H1 (cell line): ENCODE data around the gene MEF2D. TPM values are rescaled to one million over a fixed set of nuclear protein-coding genes. Genes with fewer than 3 reads are reported as not detected.

ENCODE experiments used
- CTCF ChIA-PET: fragments of 300-600 bp; sonication (Branson Sonifier 250); formaldehyde crosslinking; loops from one replicate; lab custom pipeline; 2021; ENCODE audit not compliant: partially characterized antibody; lab: Charles Lee
- POLR2A ChIA-PET: fragments of 300-600 bp; sonication (Branson Sonifier 250); formaldehyde crosslinking; loops from one replicate; lab custom pipeline; 2021; ENCODE audit warnings: inconsistent platforms; ENCODE audit not compliant: partially characterized antibody; lab: Charles Lee
- DNase-seq, 2 experiments: peaks; one replicate each; pipeline versions ENCODE4 v3.0.0 to v3.0.0-alpha.2; 2010 to 2022; ENCODE audit warnings: low spot score in 2 of 2, low read depth in 1 of 2, mixed read lengths in 1 of 2
- FAIRE-seq: peaks from 2 replicates; lab custom pipeline; 2011; peaks lifted over from hg19 to GRCh38; lab: Jason Lieb, UNC
- H2AFZ ChIP-seq: 2 replicates; pipeline ENCODE4 v1.8.1; 2012; ENCODE audit warnings: low read length, inconsistent platforms
- H2AK5ac ChIP-seq: 2 replicates; pipeline ENCODE4 v1.6.1; 2013; ENCODE audit warnings: low read depth, low read length
- H2BK120ac ChIP-seq: replicated peaks from 2 replicates; pipeline ENCODE3; 2013; ENCODE audit warnings: low read depth, low read length, inconsistent platforms
- H2BK12ac ChIP-seq: 2 replicates; pipeline ENCODE4 v1.6.1; 2013; ENCODE audit warnings: low read depth, low read length
- H2BK15ac ChIP-seq: 2 replicates; pipeline ENCODE4 v1.6.1; 2013; ENCODE audit warnings: low read length
- H2BK20ac ChIP-seq: 2 replicates; pipeline ENCODE4 v1.6.1; 2013; ENCODE audit warnings: low read length
- H2BK5ac ChIP-seq: 2 replicates; pipeline ENCODE4 v1.6.1; 2013; ENCODE audit warnings: low read depth, low read length
- H3K14ac ChIP-seq: 2 replicates; pipeline ENCODE4 v1.6.1; 2013; ENCODE audit warnings: inconsistent platforms; ENCODE audit not compliant: insufficient read length
- H3K18ac ChIP-seq: 2 replicates; pipeline ENCODE4 v1.6.1; 2013; ENCODE audit warnings: low read length; ENCODE audit errors: extremely low read depth
- H3K23ac ChIP-seq: 2 replicates; pipeline ENCODE4 v1.6.1; 2013; ENCODE audit warnings: inconsistent platforms; ENCODE audit not compliant: insufficient read length
- H3K23me2 ChIP-seq: 2 replicates; pipeline ENCODE4 v1.6.1; 2013; ENCODE audit warnings: low read depth, low read length
- H3K27ac ChIP-seq: 2 replicates; pipeline ENCODE4 v1.6.1; 2011; ENCODE audit warnings: low read depth, low read length, inconsistent platforms
- H3K27me3 ChIP-seq, 4 experiments: replicated peaks in 1 of 4; 1 replicate in 1 of 4; 2 replicates in 3 of 4; pipeline versions ENCODE4 v1.6.1 to v1.8.1; 2011 to 2013; ENCODE audit warnings: low read length in 3 of 4, mild to moderate bottlenecking in 3 of 4, inconsistent platforms in 2 of 4, mixed read lengths in 2 of 4, moderate library complexity in 1 of 4; ENCODE audit not compliant: control insufficient read depth in 3 of 4, insufficient read depth in 3 of 4; ENCODE audit errors: extremely low read depth in 1 of 4
- H3K36me3 ChIP-seq, 4 experiments: 2 replicates each; pipeline versions ENCODE4 v1.6.1 to v1.8.1; 2011 to 2013; ENCODE audit warnings: mild to moderate bottlenecking in 4 of 4, low read length in 3 of 4, moderate library complexity in 2 of 4, control low read depth in 1 of 4, inconsistent platforms in 1 of 4; ENCODE audit not compliant: insufficient read depth in 4 of 4, control insufficient read depth in 2 of 4
- H3K4ac ChIP-seq: replicated peaks from 2 replicates; pipeline ENCODE3; 2013; ENCODE audit warnings: low read length, low read depth, mixed read lengths, inconsistent platforms; ENCODE audit not compliant: insufficient read length
- H3K4me1 ChIP-seq, 4 experiments: replicated peaks in 1 of 4; 1 replicate in 1 of 4; 2 replicates in 3 of 4; pipeline versions ENCODE4 v1.6.1 to v1.8.1; 2011 to 2013; ENCODE audit warnings: low read length in 3 of 4, inconsistent platforms in 2 of 4, mixed read lengths in 1 of 4; ENCODE audit not compliant: insufficient read depth in 4 of 4, control insufficient read depth in 3 of 4
- H3K4me2 ChIP-seq, 2 experiments: 2 replicates each; pipeline versions ENCODE4 v1.6.1 to v1.8.1; 2011 to 2013; ENCODE audit warnings: low read depth in 2 of 2, low read length in 2 of 2, control low read depth in 1 of 2, inconsistent platforms in 1 of 2, mild to moderate bottlenecking in 1 of 2; ENCODE audit not compliant: insufficient read depth in 1 of 2
- H3K4me3 ChIP-seq, 4 experiments: fragments of 200-600, 300-600 bp in 1 of 4; sonication (generic), shearing (Covaris generic), sonication (Bioruptor Twin) in 1 of 4; 2 replicates each; pipeline versions ENCODE4 v1.5.1 to v1.8.1; 2011 to 2016; ENCODE audit warnings: low read length in 4 of 4, low read depth in 3 of 4, control low read depth in 2 of 4, inconsistent platforms in 2 of 4, mild to moderate bottlenecking in 2 of 4, mixed read lengths in 1 of 4, moderate library complexity in 1 of 4; ENCODE audit not compliant: insufficient read depth in 2 of 4; ENCODE audit errors: extremely low read depth in 1 of 4
- H3K56ac ChIP-seq: replicated peaks from 2 replicates; pipeline ENCODE3; 2013; ENCODE audit warnings: low read depth, mild to moderate bottlenecking, mixed read lengths, low read length, inconsistent platforms; ENCODE audit not compliant: insufficient read length
- H3K79me1 ChIP-seq: 2 replicates; pipeline ENCODE4 v1.6.1; 2013; ENCODE audit warnings: low read depth, low read length, control low read depth
- H3K79me2 ChIP-seq, 2 experiments: 2 replicates each; pipeline versions ENCODE4 v1.6.1 to v1.8.1; 2012 to 2013; ENCODE audit warnings: low read length in 2 of 2, mild to moderate bottlenecking in 2 of 2, inconsistent platforms in 1 of 2; ENCODE audit not compliant: insufficient read depth in 2 of 2, control insufficient read depth in 1 of 2
- H3K9ac ChIP-seq, 4 experiments: replicated peaks in 1 of 4; 1 replicate in 1 of 4; 2 replicates in 3 of 4; pipeline versions ENCODE4 v1.6.1 to v1.8.1; 2011 to 2013; ENCODE audit warnings: low read depth in 3 of 4, low read length in 3 of 4, control low read depth in 2 of 4, mild to moderate bottlenecking in 2 of 4, moderate library complexity in 2 of 4, inconsistent platforms in 1 of 4; ENCODE audit errors: extremely low read depth in 1 of 4
- H3K9me3 ChIP-seq, 2 experiments: 2 replicates each; pipeline versions ENCODE4 v1.6.1 to v1.8.1; 2012 to 2013; ENCODE audit warnings: mild to moderate bottlenecking in 2 of 2, moderate library complexity in 2 of 2, control low read depth in 1 of 2, inconsistent platforms in 1 of 2, low read depth in 1 of 2, low read length in 1 of 2, mixed read lengths in 1 of 2; ENCODE audit not compliant: insufficient read depth in 2 of 2
- H4K20me1 ChIP-seq, 2 experiments: replicated peaks in 1 of 2; 2 replicates each; pipeline versions ENCODE3 to v1.8.1; 2011 to 2013; ENCODE audit warnings: inconsistent platforms in 2 of 2, low read length in 2 of 2, mild to moderate bottlenecking in 1 of 2; ENCODE audit not compliant: insufficient read depth in 2 of 2, control insufficient read depth in 1 of 2
- H4K5ac ChIP-seq: 2 replicates; pipeline ENCODE4 v1.6.1; 2013; ENCODE audit warnings: low read length, low read depth, mixed read lengths, inconsistent platforms; ENCODE audit not compliant: insufficient read length
- H4K8ac ChIP-seq: 2 replicates; pipeline ENCODE4 v1.8.0; 2013; ENCODE audit warnings: mild to moderate bottlenecking, moderate library complexity, low read length, inconsistent platforms; ENCODE audit not compliant: insufficient read depth; ENCODE audit errors: extremely low read depth
- H4K91ac ChIP-seq: replicated peaks from 2 replicates; pipeline ENCODE3; 2013; ENCODE audit warnings: low read length, mixed read lengths, inconsistent platforms; ENCODE audit not compliant: insufficient read length
- TAF7 ChIP-seq: optimal IDR thresholded peaks from 2 replicates; pipeline ENCODE3; 2011; ENCODE audit warnings: low read depth, mild to moderate bottlenecking, inconsistent platforms, low read length, moderate library complexity, borderline replicate concordance
- TCF12 ChIP-seq: IDR thresholded peaks from 2 replicates; pipeline ENCODE4 v1.6.1; 2011; ENCODE audit warnings: low read depth, mild to moderate bottlenecking, low read length
- WGBS, 2 experiments: shearing (Covaris generic) in 1 of 2; methylation state at CpG; one replicate each; pipeline versions ENCODE4 v1.1.6 to v1.1.7; 2013 to 2015; ENCODE audit warnings: low lambda C conversion rate in 2 of 2, mixed read lengths in 2 of 2, inconsistent platforms in 1 of 2, low coverage in 1 of 2, missing lambda C conversion rate in 1 of 2; ENCODE audit not compliant: insufficient replicate concordance in 2 of 2, insufficient coverage in 1 of 2, insufficient read length in 1 of 2; ENCODE audit errors: extremely low coverage in 1 of 2, missing lambda C conversion rate in 1 of 2; 5-methylcytosine and 5-hydroxymethylcytosine counted together
- polyA plus RNA-seq, 7 experiments: library from polyadenylated mRNA; depleted of rRNA in 3 of 7; stranded (reverse) in 5 of 7; unstranded in 2 of 7; fragments of >200 nt in 5 of 7; fragments of 200-250 nt in 2 of 7; gene quantifications; 1 replicate in 5 of 7; 2 replicates in 1 of 7; 4 replicates in 1 of 7; pipeline versions ENCODE4 v1.2.1 to v1.2.3, GENCODE V29; 2011 to 2013; ENCODE audit warnings: missing spikeins in 2 of 7, mixed read lengths in 2 of 7
- total RNA-seq: library from RNA; stranded (reverse); fragmentation: NEBNext Ultra II Directional; extraction: Animal tissue kit (Norgen Biotek cat#: 25700); gene quantifications from 2 replicates; pipeline ENCODE4 v1.2.1, GENCODE V29; 2021

The MEF2D gene
- total and polyA plus RNA-seq, 2 of the 8 experiments (the other 6 are each of a cell fraction or from before 2014, with no cell fraction given): 17.3 to 20.3 TPM

DNA sequence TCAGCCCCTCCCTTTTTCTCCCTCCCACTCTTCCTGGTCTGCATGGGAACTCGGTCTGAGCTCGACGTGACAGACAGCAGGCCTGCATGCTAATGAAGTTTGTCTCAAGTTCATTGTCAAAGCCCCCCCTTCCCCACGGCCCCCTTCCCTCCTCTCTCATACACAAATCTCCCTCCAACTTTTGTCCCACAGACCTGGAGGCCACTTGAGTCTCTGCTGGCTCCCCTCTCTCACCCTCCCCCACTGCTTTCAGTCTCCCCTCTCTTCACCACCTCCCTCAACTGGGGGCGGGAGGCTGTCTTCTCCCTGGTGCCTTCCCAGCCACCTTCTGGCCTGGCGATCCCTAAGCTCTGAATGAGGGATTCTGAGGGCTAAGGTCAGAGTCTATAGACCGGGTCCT is 70.3 kb downstream of the MEF2D start:
- peak overlapping the region; percentile 67 to 72 for H3K4me2 ChIP-seq
- FAIRE-seq: no peak

More for the DNA sequence above, 70.3 kb downstream of the MEF2D start:
- H3K23me2 ChIP-seq: peaks cover 5% of the 10 kb centered on the region; the same call in 1 of the 2 replicates
- peaks cover 2 to 14% of the 10 kb centered on the region in 2 experiments for H4K20me1 ChIP-seq
- H3K27ac ChIP-seq: no peak overlapping the region
- 0% methylated on average over 3 of the region's 7 CpGs; no CpG with 5 or more reads in 1 of the 2 experiments for WGBS, 2 experiments
- H3K4ac ChIP-seq: no peak overlapping the region
- H3K36me3 ChIP-seq: peaks cover 0 to under 1% (median 0%) of the 10 kb centered on the region in 4 experiments; a peak in 1 of 8 replicates
- ChIA-PET CTCF (interaction anchor here (0.7 to 14.9 kb wide), 10 partner anchors 7 to 350 kb away, joined by 3 to 217 read pairs (median 14); no protein-coding TSS in a partner anchor), POLR2A (interaction anchor here (0.6 to 2.4 kb wide), 10 partner anchors 8 to 74 kb away, joined by 3 to 23 read pairs (median 5); no protein-coding TSS in a partner anchor)
- no peaks in the 10 kb centered on the region for H3K79me1 ChIP-seq
- DNase-seq: no peak
- no peak overlapping the region for H3K18ac ChIP-seq
- H2BK120ac ChIP-seq: no peak overlapping the region
- H3K27me3 ChIP-seq: peaks cover 73 to 100% (median 97%) of the 10 kb centered on the region in 4 experiments
- H3K4me1 ChIP-seq: peaks cover 14 to 34% (median 16%) of the 10 kb centered on the region in 4 experiments
- H2AK5ac ChIP-seq: no peak overlapping the region
- no peak overlapping the region for H3K14ac ChIP-seq
- no peak overlapping the region for H2AFZ ChIP-seq
- H3K79me2 ChIP-seq: no peaks in the 10 kb centered on the region
- no peak overlapping the region for H2BK20ac ChIP-seq
- H3K23ac ChIP-seq: no peak overlapping the region
- H3K4me3 ChIP-seq: peak overlapping the region in 1 of 4 experiments; percentile 42; a peak in 3 of 8 replicates
- H4K91ac ChIP-seq: no peak overlapping the region
- H3K9ac ChIP-seq: no peak overlapping the region
- H4K8ac ChIP-seq: no peak overlapping the region
- no peaks in the 10 kb centered on the region for H3K9me3 ChIP-seq
- no peak overlapping the region for H4K5ac ChIP-seq
- no peak for TF ChIP-seq TAF7
- 0 out of 2 replicates have a peak, but pooled peaks have one; percentile 7 for TF ChIP-seq TCF12
- H2BK5ac ChIP-seq: no peak overlapping the region
- no peak overlapping the region for H3K56ac ChIP-seq
- H2BK15ac ChIP-seq: no peak overlapping the region; the same call in 1 of the 2 replicates
- H2BK12ac ChIP-seq: no peak overlapping the region
